ENCODE data around the gene TBC1D22A.

The TBC1D22A gene

GRCh38 chr22:47176026-47176389, 413.6 kb downstream of the TBC1D22A start:
- no peak for DNase-seq

GRCh38 chr22:47176573-47177333, 414.3 kb downstream of the TBC1D22A start:
- no peak for DNase-seq

- no peak for DNase-seq
These were observed 414.9 kb downstream of the TBC1D22A start for GRCh38 chr22:47177334-47177815.

GRCh38 chr22:47178339-47178738, 415.9 kb downstream of the TBC1D22A start:
- no peak for DNase-seq

- no peak for DNase-seq
These were observed 418.3 kb downstream of the TBC1D22A start for GRCh38 chr22:47180796-47181195.

GRCh38 chr22:47187176-47187957, 424.9 kb downstream of the TBC1D22A start:
- no peak for DNase-seq

GRCh38 chr22:47188261-47189055, 426.0 kb downstream of the TBC1D22A start:
- no peak for DNase-seq

- no peak for DNase-seq
These were observed 426.8 kb downstream of the TBC1D22A start for GRCh38 chr22:47189056-47189916.

GRCh38 chr22:47190276-47190956, 428.0 kb downstream of the TBC1D22A start:
- no peak for DNase-seq

GRCh38 chr22:47190957-47191670, 428.7 kb downstream of the TBC1D22A start:
- no peak for DNase-seq

- DNase-seq: no peak
These were observed 429.5 kb downstream of the TBC1D22A start for GRCh38 chr22:47191671-47192650.

- DNase-seq: no peak
These were observed 430.4 kb downstream of the TBC1D22A start for GRCh38 chr22:47192651-47193437.

GRCh38 chr22:47193606-47194329, 431.3 kb downstream of the TBC1D22A start:
- no peak for DNase-seq

GRCh38 chr22:47194476-47195155, 432.2 kb downstream of the TBC1D22A start:
- DNase-seq: no peak

- no peak for DNase-seq
These were observed 432.7 kb downstream of the TBC1D22A start for GRCh38 chr22:47195156-47195483.

- no peak for DNase-seq
These were observed 433.2 kb downstream of the TBC1D22A start for GRCh38 chr22:47195484-47196165.
